Activated CD8-positive, alpha-beta memory T cell treated with anti-CD3 and anti-CD28 coated beads for 4 hours (primary cell): ENCODE results near the gene USP7.
"Not testable (repeated sequence)": the region's sequence is repeated elsewhere in the genome, so short reads cannot be mapped to it uniquely, and the experiment has no call there.

Experiments
- DNase-seq, 2 donors: peaks; one replicate each; pipeline ENCODE4 v3.0.0-alpha.2; 2020; ENCODE audit warnings: low read depth in 2 of 2

Gene USP7

DNA sequence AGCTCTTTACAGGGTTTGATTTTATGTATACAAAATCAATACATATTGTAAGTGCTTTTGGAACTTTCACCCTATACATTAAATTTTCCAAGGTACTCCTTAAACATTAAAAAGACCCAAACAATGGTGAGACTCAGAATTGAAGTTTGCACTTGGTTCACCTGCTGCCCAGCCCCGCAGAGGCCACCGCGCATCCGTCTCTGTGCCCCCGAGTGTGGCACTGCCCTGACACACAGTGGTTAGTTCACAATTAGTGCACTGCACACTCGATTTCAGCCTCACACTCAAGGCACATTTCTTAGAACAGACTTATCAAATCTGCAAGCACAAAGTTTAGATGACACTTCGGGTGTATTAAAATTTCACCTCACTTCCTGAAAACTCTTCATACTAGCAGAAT is 38.3 kb downstream of the USP7 start:
- DNase-seq = no peak

- DNase-seq = no peak
These were observed 39.5 kb downstream of the USP7 start for GRCh38 chr16:8924214-8924613.

GRCh38 chr16:8923199-8923598 is 40.5 kb downstream of the USP7 start:
- no peak for DNase-seq

DNA sequence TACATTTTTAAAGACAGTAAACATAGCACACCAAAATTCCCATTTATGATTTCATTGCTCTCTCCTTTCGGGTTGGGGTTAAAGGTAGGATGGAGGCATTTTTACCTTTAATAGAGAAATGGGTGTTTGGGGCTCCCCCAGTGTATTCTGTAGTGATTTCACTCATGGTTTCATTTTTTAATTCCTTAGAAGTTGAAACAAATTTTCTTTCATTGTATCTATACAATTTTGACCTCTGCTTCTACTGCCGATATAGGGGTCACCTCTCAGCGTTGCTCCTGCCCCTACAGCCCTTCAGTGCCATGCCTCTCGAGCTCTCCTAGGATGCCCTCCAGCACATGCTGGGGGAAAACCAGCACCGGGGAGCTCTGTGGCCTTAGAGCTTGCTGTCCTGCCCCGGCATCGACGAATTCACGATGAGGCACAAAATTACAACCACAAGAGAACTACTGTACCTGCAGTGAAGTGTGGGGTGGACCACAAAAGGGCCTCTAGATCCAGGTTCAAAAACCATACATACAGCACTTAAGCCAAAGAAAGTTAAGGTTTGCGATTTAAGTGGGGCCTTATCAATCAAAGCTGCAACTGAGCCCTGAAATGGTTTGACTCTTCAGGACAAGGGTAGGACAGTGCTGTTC is 42.2 kb downstream of the USP7 start:
- no peak for DNase-seq

DNA sequence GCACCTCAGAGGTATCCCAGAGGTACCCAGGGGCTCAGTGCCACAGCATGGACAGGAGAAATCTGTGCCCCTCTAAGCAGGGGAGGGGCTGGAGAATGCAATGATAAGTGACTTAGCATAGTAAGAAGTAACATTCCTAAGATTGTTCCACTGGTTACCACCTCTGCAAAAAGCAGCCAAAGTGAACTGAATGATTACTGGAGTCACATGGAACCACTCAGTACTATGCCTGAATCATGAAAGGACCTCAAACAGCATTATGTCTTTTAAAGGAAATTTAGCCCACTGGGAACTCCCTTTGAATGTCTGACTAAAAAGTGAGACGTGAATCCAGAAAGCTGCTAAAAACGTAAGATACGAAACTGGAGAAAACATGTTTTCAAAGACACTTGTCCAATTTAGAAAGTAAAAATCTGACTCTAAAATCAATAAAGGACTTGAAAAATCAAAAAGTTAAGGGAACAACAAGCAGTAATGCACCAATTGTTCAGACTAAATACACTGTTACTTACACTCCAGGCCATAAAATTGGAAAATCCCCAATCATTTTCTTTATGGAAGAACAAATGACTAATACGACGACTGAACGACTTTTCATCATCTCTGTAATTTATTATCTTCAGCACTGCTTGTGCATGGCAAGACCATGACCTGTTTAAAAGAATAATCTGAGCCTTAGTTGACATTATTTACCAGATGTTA is 42.9 kb downstream of the USP7 start:
- DNase-seq = no peak

DNA sequence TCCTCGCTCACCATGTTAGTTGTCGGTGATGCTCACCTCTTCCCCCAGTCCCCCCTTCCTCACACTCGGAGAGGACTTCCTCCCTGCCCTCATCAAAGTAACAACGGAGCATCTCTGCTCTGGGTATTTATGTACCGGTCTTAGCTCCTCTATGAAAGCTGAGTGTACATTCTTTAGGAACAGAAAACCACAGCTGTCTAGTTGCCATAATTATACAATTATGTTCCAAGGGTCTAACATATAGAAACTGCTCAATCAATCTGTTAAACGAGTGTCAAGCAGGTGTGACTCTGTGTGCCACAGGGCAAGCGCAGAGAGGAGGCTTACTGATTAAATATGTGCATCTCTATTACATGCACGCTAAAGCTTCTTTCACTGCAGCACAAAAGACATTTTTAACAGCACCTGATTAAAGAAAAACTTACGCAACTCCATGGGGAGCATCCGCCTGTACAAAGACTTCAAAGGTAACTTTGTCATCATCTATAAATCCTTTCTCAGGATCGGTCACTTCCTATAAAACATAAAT is 43.7 kb downstream of the USP7 start:
- DNase-seq = no peak

DNA sequence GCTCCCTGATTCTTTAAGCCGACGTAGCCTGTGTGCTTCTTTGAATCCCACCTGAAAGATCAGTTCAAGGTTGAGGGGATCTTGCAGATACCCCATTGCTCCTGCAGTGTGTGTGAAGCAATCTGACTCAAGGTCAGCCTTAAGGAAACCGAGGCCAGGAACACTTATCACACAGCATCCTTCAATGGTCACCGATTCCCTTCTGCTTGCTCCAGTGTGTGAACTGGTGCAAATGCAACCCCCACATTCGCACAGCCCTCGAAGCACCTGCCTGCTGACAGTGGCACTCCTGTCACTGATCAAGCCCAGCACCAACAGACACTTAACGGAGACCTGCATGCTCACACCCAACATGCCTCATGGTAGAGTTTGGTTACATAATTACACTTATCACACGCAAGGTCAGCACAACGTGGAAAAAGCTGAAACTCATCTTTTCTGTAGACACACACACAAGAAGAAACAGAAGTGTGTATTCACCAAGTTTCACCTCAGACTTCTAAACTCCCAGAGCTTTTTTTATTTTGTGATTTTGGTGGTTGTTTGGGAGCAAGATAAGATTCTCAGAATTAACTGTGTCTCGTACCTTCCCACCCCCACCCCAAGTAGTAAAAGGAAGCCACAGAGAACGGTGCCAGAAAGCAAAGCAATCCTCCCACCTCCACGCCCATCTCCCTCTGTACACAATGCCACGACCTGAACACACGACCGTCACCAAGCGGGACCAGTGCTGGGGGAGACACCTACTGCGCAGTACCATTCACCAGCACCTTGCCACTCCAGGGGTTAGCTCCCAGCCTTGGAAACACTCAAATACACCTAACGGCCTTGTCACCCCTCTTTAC is 44.4 kb downstream of the USP7 start:
- DNase-seq = no peak

GRCh38 chr16:8917336-8917735 is 46.4 kb downstream of the USP7 start:
- not testable (repeated sequence) for DNase-seq

GRCh38 chr16:8916541-8917225 is 47.0 kb downstream of the USP7 start:
- no peak for DNase-seq

DNA sequence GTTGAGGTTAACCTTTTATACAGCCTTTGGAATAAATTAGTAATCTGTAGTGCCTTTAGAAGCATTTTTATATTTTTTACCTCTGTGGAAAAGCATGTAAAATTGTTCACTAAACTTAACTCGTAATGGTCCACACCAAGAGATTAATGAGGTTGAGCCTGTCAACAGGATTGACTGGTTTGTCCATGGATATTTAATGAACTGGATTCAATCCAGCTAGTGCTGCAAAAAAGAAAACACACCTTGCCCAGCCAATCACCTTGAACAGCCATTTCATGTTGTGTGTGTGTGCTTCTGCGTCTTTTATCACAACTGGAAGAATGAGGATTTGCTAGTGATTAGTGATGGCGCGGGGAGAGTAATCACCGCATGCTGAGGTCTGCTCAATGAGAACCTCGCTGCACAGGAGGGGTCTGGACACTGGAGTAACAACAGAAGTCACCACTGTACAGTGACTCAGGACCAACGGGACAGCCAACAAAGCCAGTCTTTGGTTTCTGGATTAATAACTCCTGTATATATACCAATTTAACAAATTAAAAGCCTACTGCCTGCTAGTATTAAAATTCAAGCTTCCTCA is 47.9 kb downstream of the USP7 start:
- DNase-seq = no peak

DNA sequence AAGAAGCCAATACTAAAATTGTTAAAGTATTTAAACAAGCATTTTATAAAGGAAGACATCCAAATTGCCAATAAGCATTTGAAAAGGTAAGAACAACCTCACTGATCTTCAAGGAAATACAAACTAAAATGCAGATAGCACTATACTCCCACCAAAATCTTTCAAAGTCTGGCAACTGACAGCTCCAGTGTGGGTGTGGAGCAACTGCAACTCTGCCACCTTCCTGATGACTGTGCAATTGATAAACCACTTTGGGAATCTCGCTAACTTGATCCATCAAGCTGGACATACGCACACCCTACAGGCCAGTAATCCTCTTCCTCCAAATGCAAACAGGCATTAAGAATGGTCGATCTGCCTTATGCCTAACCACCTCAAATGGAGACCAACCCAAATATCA is 49.6 kb downstream of the USP7 start:
- DNase-seq = no peak

DNA sequence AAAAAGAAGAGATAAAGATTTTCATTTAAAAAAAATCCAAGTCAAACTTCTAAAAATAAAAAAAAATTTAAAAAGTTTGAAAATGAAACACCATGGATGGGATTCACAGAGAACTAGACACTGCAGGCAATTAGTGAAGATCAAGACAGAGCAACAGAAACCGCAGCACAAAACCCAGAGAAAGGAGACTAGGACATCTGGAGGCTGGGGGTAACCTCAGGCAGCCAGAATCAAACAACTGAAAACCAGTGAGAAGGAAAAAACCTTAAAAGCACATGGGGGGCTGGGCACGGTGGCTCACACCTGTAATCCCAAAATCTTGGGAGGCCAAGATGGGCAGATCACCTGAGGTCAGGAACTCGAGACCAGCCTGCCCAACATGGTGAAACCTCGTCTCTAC is 50.9 kb downstream of the USP7 start:
- no peak for DNase-seq

DNA sequence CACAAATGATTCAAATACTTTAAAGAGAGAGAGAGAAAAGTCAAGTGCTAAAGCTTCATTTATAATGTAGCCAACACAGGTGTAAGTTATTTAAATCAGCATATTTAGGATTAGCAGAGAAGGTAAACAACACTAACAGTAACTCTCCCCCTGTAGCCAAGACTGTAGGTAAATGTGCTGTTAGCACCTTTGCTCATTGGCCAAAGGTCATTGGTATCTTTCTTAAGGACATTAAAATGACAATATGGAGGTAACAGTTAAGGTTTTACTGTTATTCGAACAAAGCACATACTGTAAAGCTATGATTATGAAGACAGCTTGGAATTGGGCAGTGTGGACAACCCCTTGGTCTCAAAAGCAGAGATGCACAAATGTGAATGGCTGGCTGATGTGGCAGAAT is 52.9 kb downstream of the USP7 start:
- no peak for DNase-seq

GRCh38 chr16:8908810-8909468 is 54.8 kb downstream of the USP7 start:
- DNase-seq = no peak

DNA sequence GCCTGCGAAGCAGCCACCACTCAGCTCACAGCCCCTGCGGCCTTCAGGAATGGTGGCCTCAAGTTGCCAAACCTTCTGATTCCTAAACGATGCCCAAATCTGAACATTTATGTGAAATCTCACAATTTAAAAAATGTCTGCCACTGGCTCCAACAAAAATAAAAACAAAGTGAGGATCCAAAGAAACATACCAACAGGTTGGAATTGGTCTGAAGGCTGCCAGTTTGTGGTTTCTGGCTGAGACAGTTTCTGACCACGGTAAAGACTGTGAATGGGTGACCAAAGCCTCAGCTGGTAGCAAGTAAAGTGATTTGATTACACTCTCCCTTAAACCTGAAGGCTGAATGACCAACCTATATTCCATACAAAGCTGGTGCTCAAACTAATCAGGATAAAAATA is 56.6 kb downstream of the USP7 start:
- no peak for DNase-seq

DNA sequence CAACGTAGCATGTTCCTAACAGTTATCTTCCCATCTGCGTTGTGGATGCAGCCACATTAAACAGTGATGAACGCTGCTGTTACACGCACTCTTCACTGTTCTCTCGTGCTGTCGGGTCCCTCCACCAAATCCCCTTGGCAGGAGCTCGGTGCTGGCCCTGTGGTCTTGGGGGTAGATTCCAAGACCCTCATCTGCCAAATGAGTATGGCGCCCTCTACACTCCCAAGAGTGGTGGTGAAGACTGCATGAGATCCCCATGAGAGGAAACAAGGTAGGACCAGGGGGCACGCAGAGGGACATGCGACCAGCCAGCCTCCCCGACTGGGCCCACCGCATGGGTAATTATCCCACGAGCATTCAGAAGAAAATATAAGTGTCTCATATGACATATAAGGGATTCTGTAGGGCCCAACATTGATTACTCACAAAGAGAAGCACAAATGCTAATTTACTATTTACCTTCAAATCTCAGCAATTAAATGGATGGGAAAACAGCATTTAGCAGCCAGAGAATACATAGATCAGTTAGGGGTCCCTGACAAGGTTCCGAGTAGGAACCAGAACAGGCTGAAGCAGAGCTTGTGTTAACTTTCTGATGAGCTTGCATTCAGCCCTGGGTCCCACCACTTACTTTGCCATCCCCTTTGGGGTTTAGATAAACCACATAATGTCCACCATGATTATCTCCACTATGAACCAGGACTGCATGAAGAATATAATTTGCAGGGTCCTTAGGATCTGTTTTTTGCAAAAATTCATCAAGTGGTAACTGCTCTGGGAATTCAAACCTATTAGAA is 57.7 kb downstream of the USP7 start:
- DNase-seq = no peak

DNA sequence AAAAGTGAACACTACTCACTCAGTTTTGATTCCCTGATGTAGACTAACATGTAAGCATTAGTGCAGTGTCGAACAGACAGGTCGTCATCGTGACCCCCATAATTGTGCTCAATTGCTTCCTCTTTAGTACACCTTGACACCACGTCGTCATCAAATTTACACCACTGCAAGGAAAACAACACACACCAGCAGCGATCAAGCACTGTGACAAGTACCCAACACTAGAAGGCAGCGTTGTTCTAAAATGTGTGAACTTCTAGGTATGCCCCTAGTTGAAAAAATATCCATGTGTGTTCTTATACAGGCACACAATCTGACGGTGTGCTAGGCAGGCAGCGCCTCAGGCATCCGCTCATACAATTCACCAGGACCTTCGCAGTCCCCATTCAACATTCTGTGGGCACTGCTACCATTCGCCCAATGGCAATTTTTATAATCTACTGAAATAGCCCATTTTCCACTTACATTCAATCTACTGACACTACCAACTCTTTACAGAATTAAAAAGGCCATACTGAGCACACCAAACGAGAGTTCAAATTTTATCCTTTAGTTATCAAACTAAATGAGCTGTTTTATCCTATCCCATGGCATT is 58.4 kb downstream of the USP7 start:
- no peak for DNase-seq

DNA sequence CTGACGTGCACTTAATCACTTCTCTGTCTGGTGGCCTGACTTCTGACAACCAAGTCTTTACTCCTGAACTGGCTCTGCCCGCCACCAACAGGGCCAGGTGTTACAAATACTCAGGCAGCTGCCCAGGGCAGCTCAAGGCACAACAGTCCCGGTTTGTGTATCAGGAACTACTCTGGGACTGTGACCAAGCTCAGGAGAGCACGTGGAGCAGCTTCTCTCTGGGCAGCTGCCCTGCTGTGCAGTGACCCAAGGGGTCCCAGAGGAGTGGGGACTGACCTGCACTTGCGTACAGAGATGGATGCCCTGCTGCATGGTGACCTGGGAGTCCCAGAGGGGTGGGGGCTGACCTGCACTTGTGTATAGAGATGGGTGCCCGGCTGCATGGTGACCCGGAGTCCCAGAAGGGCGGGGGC is 59.7 kb downstream of the USP7 start:
- no peak for DNase-seq

GRCh38 chr16:8903004-8903403 is 60.7 kb downstream of the USP7 start:
- DNase-seq = no peak

GRCh38 chr16:8901320-8901861 is 62.3 kb downstream of the USP7 start:
- no peak for DNase-seq
